Hematopoietic multipotent progenitor cell treated with erythropoietin and hydrocortisone succinate and interleukin-3 and kit ligand, for 17 days (in vitro differentiated cells): ENCODE measurements around the gene TRAF3.
"Not testable (repeated sequence)": the region's sequence is repeated elsewhere in the genome, so short reads cannot be mapped to it uniquely, and the experiment has no call there.

Source experiments
- DNase-seq: peaks from one replicate; pipeline ENCODE4 v3.0.0-alpha.2; 2015; ENCODE audit warnings: low spot score

The TRAF3 gene

DNA sequence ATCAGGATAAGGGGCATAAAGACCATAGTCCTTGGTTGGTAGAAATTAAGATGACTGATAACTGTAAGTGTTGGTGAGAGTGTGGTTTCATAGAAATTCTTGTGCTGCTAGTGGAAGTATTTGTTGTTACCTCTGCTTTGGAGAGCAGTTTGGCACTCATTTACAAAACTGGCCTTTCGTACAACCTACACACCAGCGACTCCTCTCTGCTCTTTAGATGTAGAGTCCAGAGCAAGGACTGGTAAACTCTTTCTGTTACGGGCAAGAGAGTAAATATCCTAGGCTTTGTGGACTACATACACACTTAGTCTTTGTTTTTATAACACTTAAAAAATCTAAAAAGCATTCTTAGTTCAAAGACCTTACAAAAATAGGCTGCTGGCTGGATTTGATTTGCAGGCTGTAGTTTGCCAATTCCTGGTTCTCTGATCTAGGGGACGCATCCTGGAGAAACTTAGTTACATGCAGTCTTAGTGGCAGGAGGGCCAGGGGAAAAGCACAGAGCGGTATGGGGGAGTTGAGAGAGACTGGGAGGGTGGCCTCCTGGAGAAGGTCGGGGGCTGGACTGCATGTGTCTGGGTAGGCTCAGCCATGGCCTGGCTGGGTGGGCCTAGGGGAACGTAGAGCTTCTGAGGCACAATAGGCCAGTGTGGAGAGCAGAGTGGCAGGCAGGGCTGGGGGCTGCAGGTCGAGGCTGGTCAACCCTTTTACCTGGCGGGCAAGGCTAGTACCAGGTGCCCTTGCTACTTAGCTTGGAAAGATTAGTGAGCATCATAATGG is 89.9 kb downstream of the TRAF3 start:
- DNase-seq, result no peak

DNA sequence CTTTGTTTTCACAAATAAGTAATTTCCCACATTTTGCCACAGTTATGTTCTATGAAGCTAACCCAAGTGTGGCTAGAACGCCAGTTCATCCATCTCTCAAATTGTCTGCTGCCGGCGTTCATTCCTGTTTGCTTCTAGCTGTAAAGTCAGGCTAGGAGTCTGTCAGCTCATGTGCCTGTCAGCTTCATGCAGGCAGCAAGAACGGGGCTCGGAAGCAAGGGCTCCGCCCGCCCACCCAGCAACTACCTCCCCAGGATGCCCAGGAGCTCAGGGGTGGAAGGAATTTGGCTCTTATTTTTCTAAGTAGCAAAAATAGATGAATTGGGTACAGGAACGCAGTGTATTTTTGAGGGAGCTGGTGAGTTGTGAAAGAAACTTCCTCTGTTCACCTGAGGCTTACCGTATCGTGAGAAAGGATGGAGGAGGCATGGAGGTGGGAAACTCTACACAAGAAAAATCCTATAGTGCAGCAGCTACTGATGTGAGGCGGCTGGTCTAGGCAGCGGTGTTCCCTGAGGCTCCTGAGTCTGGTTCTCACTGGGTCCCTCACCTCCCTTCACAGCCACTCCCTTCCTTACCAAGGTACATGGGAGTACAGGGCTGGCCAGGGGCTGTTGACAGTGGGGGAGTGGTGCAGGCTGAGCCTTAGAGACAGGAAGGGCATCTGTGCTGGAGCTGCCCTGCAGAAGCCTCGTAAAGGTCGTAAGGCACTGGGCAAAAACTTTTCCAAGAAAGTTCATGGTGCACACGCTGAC is 90.8 kb downstream of the TRAF3 start:
- DNase-seq, result no peak

DNA sequence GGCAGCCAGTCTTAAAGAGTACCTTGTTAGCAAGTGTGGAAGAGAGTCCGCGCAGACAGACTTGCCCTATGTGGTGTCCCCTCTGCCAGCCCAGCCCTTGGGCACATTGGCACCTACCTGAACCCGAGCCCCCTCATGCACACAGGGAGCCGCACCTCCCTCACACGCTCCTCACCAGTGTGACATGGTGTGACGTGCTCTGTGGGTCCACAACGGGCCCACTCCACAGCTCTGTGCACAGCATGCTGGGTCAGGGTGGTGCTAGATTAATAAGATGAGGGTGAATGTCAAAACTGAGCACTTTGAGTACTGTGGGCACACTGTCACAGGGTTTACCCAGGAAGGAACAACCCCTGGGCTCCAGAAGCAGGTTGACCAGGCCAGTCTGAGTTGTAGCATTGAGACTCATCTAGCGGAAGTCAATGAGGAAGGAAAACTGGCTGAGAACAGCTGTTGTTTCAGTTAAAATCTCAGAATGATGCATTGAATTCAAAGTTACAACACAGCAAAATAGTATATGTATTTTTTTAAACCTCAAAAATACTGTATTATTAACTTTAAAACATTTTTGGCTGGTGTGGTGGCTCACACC is 91.8 kb downstream of the TRAF3 start:
- no peak for DNase-seq

DNA sequence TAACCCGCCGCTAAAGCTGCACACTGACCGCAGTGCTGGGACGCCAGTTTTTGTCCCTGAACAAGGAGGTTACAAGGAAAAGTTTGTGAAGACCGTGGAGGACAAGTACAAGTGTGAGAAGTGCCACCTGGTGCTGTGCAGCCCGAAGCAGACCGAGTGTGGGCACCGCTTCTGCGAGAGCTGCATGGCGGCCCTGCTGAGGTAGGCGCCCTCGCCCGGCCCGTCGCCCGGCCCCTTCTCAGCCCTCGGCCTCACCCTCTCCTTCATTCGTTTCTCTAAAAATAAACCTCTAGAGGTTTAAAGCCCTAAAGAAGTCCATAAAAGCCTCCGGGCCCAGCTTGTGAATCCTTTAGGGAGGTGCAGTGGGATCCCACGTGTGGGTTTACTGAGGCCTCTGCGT is 93.0 kb downstream of the TRAF3 start:
- DNase-seq, result no peak

DNA sequence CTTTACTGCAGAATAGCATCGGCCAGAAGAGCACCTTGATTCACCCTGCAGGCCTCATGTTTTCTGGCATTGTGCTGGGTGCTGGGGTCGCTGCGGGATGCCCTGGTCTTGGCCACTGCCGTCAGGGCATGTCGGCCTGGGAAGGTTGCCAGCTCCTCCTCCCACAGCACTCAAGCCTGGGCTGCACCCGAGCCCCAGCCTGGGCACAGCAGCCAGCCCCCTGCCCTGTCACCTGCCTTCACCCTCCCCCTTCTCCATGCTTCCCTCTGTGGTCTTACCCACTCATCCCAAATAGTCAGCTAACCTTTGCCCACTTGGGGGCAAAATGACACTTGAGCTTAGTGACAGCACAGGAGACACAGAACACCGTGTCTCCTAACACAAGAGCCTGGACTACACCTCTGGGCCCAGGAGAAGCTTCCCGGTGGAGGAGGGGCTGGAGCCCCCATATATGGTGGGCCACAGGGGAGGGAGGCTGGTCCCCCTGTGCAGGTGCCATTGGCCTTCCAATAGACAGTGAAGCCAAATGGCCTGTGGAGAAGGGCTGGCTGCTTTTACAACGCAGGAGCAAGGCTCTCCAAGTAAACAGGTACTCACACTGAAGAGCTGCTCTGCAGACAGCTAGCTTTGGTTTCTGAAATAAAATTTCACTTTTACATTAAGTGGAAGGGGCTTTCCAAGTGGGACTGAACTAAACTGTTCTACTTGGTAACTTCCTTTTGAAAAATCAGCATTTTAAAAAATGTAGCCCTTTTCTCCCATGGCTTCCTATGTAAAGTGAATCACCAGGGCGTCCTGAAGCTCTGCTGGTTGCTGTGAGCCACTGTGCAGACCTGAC is 94.0 kb downstream of the TRAF3 start:
- DNase-seq, result no peak

DNA sequence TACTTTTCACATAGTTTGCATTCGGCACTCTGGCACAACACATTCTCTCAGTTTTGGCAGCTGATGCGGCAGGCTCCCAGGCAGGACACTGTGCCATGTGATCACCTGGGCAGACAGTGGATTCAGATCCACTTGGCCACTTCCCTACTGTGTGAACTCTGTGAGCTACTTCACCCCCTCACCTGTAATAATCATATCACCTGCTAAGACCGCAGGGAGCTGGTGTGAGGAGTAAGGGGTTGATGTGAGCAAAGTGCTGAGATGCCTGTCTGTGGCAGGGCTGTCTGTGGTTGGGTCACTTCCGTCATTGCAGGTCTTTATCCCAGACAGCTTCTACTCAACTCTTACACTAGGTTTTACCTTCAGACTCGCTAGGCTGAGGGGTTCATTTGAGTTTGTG is 94.8 kb downstream of the TRAF3 start:
- DNase-seq, result no peak

DNA sequence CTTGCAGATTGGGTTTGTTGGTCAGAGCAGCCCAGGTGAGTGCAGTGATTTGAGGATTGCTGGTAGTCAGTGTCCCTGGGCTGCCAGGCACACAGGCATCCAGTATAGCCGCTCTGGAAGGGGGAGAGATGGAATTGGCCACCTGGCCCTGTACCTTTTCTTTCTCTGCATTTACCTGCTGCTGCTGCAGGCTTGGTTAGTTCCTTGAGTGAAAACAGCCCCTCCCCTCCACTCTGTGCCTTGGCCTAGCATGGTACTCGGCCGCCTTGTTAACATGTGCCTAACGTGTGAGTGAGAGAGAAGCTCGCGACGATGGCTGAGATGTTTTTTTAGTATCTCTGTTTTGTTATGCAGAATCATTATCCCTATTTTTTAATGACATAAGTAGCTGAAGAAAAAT is 95.9 kb downstream of the TRAF3 start:
- no peak for DNase-seq

DNA sequence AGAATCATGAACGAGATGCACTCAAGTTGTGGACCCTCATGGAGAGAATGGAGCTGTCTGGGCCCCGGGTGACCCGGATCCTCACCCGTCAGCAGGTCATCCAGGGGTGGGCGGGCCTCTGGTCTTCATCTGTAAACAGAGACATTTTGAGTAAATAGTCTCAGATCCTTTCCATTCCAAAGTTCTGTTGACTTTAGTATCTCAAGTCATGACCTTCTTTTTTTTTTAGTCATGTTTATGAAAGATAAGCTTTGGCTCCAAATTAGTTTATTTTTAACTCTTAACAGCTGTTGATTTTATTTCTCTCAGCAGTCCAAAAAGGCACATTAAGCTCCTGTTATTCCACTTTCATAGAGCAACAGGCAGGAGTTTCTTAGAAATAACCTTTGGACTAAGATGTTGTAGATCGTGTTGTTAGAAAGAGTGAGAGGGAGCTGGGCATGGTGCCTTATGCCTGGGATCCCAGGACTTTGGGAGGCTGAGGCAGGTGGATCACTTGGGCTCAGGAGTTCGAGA is 96.4 kb downstream of the TRAF3 start:
- DNase-seq, result no peak

DNA sequence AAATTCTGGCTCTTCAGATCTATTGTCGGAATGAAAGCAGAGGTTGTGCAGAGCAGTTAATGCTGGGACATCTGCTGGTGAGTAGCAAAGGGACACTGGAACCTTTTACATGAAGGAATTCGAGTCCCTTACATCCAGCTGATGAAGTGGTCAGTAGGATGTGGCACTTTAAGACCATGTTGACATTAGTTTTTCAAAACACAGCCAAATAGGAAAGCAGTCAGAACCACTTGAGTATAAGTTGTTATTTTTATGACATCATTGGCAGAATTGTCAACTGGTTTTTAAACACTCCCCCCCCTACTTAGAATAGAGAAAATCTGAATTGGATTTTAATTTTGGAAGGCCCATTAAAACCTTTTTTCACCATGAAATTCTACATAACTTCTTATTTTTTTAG is 98.4 kb downstream of the TRAF3 start:
- DNase-seq, result no peak

DNA sequence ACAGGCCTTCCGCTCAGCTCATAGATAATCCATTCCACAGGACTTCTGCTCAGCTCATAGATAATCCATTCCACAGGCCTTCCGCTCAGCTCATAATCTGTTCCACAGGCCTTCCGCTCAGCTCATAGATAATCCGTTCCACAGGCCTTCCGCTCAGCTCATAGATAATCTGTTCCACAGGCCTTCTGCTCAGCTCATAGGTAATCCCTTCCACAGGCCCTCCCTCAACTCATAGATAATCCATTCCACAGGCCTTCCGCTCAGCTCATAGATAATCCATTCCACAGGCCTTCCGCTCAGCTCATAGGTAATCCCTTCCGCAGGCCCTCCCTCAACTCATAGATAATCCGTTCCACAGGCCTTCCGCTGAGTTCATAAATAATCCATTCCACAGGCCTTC is 100.3 kb downstream of the TRAF3 start:
- not testable (repeated sequence) for DNase-seq

DNA sequence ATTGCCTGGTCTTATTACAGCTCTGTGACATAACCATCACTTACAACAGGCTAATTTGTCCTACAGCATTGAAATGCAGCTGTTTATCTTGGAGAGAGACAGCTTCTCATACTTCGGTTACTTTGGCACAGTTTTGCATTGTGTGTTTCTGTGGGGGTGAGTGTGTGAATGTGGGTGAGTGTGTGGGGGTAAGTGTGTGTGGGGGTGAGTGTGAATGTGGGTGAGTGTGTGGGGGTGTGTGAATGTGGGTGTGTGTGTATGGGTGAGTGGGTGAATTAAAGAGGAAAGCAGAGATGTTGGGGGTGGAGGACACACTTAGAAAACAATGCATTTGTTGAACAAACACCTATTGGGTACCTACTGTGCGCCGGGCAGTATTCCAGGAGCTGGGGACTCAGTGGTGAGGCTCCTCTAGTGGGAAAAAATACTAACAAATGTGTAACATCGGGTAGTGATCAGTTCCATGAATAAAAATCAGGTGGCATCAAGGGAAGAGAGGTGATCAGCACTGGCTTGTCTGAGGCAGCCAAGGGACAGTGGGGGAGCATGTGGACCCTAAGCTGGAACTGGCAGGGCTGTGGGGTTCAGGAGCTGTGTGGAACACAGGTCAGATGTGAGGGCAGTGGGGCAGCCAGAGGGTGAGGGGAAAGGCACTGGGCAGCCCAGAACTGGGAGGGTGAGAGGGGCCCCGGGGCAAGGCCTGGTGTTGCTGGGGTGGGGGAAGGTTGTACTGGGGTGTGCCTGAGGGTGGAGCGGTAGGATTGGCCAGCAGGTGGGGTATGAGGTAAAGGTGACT is 101.1 kb downstream of the TRAF3 start:
- no peak for DNase-seq

DNA sequence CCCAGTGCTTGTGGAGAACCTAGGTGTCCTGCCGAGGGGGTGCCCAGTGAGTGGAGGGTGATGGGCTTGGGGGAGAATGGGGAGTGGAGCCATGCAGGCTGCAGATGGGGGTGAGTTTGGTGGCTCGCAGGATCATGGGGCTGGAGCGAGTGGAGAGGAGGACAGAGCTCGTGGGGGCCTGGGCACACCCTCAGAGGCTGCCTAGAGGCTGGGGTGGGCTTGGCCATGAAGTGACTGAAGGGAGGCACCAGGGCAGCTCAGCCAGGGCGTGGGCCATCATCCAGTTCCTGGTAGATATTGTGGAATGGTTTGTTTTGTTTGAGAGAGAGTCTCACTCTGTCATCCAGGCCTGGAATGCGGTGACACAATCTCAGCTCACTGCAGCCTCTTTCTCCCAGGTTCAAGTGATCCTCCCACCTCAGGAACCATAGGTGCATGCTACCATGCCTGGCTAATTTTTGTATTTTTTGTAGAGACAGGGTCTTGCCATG is 101.8 kb downstream of the TRAF3 start:
- no peak for DNase-seq

DNA sequence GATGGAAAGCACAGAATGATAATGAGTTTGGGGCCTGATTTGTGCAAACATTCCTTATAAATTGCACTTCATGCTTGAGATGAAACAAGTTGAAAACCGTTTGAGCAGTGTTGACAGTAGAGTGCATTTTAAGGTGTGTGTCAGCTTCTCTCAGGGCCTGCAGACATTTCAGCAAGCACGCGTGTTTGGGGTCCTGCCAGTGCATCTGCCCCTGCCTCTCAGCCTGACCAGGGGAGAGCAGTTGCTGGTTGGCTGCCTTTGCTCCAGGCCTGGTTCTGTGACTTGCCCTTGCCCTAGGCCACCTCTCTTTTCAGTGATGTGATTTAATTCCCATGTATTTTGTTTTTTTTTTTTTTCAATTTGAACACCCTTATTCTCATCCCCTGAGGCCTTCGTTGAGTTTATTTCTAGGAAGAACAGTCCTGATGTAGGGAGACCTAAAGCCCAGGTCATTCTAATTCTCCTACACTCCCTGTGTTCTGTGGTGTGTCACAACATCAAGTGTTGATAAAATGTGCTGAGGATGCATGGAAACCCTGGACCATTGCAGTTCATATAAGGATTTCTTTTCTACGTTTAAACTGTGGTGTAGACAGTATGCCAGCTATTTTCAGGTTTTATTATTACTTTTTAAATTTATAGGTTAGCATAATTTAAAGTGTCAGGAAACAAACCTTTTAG is 105.1 kb downstream of the TRAF3 start:
- no peak for DNase-seq

DNA sequence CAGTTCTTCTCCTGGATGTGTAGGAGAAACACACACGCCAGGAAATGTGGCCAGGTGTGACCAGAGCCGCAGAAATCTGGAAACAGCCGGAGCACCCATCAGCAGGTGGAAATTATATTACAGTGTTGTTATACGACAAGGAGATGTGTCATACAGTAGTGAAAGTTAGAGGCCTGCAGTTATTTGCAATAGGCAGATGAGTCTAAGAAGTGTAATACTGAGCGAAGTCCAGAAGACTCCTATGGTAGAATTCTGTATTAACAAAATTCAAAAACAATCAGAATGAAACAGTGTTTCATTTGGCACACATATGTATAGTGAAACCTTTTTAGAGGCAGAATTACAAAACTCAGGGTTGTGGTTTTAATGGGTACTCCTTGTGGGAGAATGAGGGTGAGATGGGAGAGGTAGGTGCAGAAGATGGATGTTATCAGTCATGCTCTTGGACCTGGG is 105.9 kb downstream of the TRAF3 start:
- DNase-seq, result no peak

DNA sequence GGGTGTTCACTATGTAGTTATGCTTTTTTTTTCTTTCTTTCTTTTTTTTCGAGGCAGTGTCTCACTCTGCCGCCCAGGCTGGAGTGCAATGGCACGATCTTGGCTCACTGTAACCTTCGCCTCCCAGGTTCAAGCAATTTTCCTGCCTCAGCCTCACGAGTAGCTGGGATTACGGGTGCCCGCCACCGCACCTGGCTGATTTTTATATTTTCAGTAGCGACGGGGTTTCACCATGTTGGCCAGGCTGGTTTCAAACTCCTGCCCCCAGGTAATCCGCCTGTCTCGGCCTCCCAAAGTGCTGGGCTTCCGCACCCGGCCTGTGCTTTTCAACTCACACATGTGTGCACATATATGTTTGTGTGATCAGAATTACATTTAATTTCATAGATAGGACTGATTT is 106.3 kb downstream of the TRAF3 start:
- no peak for DNase-seq

DNA sequence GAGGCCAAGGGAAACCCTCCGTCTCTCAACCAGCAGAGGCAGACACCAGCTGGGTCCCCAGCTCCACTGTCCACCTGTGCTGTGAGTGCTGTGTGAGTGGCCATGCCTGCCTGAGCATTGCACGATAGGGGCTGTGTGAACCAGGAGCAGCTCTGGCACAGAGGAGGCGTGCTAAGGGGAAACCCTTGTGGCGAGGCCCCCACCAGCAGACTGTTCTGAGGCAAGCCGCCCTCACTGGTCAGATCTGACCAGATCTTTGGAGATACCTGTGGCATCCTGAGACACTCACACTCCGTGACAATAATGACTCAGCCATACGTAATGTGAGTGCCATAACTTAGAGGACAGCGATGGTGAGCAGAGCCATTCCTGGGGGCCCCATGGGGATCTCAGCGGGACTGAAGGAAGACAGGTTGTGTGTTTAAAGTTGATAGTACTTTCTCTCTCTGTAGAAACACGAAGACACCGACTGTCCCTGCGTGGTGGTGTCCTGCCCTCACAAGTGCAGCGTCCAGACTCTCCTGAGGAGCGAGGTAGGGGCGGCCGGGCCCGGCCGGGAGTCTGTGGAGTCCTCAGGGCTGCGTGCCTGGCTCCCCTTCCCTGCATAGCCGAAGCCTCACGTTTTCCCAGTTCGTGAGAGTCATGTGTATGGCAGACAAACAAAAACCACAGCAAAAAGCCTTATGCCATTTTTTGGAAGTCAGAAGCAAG is 108.6 kb downstream of the TRAF3 start:
- no peak for DNase-seq

DNA sequence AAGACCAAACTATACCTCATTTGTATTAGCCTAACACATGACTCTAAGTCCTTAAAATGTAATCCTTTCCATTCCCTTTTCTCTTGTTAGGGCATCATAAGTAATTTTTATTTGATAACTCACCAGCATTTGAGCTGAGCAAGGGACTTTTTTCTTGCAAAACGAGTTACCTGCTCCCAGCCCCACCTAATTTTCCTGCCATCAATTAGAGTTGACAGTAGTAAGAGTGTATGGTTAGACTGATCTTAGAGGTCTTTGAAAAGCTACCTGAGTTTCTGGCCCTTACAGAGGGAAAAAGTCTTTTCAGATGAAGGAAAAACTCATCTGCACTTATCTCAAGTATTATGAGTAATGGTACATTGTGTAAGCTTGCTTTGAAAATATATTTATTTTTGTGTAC is 111.5 kb downstream of the TRAF3 start:
- no peak for DNase-seq

DNA sequence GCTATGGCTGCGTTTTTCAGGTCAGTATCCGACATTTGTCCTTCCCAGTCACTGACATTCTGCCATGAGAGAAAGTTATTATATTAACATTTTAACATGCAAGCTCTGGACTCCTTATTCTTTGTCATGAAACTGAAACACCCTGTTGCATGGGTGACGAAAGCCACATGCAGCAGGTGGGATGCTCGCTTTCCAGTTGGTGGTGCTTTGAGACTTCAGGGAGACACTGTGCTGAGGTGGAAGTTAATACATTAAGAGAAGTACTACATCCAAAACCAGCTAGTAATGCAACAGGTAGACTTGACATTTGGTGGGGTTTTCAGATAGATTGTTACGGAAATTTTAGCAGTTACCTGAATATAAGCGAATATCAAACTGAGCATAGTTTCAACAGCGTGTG is 112.4 kb downstream of the TRAF3 start:
- DNase-seq, result no peak

DNA sequence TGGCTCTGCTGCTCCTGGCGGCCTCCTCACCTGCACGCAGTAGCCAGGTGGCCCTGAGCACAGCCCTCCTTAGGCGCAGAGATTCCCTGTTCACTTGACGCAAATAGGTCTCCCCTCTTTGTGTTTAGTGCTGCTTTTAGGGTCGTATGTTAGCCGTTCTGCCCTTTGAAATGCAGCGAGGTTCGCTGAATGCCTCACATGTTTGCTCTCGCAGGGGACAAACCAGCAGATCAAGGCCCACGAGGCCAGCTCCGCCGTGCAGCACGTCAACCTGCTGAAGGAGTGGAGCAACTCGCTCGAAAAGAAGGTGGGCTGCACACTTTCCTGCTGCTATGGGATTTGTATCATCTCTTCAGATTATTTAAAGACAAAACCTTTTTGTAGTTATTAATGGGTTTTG is 113.9 kb downstream of the TRAF3 start:
- DNase-seq, result no peak

DNA sequence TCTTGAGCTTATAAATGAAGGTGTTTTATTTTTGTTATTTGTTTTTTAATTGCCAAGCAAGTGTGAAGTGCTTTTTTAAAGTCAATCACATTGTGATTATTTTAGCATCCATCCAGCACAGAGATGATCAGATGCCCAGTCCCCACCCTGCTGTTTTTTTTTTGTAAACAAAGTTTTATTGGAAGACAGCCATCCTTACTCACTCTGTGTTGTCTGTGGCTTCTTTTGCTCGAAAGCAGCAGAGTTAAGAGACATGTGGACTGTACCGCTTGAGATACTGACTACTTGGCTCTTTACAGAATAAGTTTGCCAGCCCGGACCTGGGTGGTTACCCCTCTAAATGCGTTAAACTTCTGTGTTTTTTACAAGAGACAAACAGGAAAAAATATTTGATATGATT is 114.3 kb downstream of the TRAF3 start:
- DNase-seq, result no peak
